ENCODE results near the gene ROCK2.
"Not testable (repeated sequence)": the region's sequence is repeated elsewhere in the genome, so short reads cannot be mapped to it uniquely, and the experiment has no call there.

ROCK2 gene

DNA sequence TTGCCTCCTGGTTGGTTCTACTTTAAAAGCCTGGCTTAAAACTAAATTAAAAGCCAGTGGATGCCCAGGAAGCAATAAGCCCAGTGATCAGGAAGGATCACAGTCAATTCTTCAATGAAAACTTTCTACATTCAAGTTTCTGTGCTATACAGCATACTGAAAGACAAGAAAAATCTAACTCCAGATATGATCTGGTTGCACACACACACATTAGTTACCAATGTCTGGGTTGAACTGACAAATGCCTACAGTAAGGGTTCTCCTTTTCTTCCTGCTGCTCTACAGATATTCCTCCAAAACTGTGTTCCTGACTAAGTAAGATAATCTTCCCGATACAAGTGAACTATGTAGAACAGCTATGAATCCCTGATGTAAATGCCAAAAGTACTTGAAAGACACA, 81.3 kb downstream of the ROCK2 start:
- DNase-seq: no peak

DNA sequence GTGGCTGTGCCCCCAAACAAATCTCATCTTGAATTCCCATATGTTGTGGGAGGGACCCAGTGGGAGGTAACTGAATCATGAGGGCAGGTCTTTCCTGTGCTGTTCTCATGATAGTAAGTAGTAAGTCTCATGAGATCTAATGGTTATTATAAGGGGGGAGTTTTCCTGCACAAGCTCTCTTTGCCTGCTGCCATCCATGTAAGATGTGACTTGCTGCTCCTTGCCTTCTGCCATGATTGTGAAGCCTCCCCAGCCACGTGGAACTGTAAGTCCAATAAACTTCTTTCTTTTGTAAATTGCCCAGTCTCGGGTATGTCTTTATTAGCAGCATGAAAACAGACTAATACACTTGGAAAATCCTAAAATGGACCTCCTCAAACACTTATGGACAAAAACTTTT, 82.0 kb downstream of the ROCK2 start:
- not testable (repeated sequence) for DNase-seq

- DNase-seq: not testable (repeated sequence)
These were observed 82.9 kb downstream of the ROCK2 start for GRCh38 chr2:11261564-11261963.

- no peak for DNase-seq
These were observed 83.5 kb downstream of the ROCK2 start for GRCh38 chr2:11260979-11261378.

GRCh38 chr2:11257964-11258363, 86.5 kb downstream of the ROCK2 start:
- no peak for DNase-seq

DNA sequence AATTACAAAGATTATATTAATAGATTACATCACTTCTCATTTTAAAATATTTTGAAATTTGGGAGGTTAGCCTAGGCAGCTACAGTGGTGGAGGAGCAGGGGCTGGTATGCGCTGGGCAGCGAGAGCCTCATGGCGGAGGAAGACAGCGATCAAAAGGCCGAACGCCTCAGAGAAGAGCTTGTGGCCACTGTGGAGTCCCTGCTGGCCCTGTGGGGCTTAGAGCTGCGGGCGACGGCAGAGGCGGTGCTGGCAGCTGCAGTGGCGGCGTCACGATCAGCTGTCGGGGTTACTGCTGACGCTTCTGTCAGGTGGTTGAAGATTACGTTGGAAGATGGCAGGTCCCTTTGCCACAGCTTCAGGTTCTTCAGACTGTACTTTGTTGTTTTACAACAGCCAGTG, 87.4 kb downstream of the ROCK2 start:
- no peak for DNase-seq

GRCh38 chr2:11256166-11256565, 88.3 kb downstream of the ROCK2 start:
- no peak for DNase-seq

DNA sequence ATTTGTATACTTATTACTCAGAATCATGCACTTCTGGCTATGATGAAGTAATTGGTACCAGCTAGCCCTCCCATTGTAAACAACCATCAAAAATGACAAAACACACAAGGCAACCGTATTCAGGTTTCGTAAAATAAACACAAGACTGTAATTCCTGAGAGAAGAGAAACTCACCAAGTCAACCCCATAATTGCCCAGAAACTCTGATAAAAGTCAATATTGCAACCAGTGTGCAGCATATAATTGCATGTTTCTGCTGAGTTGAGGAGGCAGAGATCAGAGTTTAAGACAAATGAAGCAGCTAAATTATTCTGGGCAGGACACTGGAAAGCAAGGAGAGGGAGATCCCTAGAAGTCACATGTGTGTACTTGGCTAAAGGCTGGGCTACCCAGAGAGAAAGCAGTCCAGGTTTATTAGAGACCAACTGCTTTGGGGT, 90.3 kb downstream of the ROCK2 start:
- no peak for DNase-seq

DNA sequence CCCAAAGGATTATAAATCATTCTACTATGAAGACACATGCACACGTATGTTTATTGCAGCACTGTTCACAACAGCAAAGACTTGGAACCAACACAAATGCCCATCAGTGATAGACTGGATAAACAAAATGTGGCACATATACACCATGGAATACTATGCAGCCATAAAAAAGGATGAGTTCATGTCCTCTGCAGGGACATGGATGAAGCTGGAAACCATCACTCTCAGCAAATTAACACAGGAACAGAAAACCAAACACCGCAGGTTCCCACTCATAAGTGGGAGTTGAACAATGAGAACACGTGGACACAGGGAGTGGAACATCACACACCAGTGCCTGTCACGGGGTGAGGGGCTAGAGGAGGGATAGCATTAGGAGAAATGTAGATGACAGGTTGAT, 92.0 kb downstream of the ROCK2 start:
- DNase-seq: not testable (repeated sequence)

- DNase-seq: no peak
These were observed 93.8 kb downstream of the ROCK2 start for GRCh38 chr2:11250400-11251196.

GRCh38 chr2:11245322-11245721, 99.1 kb downstream of the ROCK2 start:
- no peak for DNase-seq

DNA sequence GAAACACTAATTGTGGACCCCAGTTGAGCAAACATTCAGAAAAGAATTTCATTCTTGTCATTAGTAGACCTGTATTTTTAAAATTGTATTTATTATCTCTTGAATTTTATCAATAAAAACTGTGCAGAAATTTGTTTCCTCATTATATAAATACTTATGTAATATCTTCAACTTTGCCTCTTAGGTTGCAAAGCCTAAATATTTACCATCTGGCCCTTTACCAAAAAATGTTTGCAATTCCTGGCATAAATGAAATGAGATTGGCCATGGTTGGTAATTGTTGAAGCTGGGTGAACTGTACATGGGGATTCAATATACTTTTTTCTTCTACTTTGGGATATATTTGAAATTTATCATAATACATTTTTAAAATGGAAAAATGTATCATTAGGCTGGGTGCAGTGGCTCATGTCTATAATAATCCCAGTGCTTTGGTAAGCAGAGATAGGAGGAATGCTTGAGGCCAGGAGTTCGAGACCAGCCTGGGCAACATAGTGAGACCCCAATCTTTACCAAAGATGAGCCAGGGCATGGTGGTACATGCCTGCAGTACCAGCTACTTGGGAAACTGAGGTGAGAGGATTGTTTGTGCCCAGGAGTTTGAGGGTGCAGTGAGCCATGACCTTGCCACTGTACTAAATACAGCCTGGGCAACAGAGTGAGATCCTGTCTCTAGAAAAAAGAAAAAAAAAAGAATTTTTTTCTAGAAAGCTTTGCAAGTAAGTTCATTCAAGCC, 100.2 kb downstream of the ROCK2 start:
- DNase-seq: no peak

DNA sequence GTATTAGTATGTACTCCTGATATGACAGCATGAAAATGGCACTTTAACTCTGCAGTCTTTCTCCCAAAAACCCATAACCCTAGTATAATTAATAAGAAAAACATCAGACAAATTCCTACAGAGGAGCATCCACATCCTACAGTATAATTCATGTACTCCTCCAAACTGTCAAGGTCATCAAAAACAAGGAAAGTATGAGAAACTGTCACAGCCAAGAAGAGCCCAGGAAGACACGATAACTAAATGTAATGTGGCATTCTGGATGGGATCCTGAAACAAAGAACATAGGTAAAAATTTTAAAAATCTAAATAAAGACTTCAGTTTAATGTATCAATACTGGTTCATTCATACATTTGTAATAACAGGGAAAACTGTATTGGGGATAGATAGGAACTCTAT, 100.9 kb downstream of the ROCK2 start:
- no peak for DNase-seq

- DNase-seq: no peak
These were observed 101.8 kb downstream of the ROCK2 start for GRCh38 chr2:11242542-11243174.

GRCh38 chr2:11241412-11242203, 102.8 kb downstream of the ROCK2 start:
- no peak for DNase-seq

DNA sequence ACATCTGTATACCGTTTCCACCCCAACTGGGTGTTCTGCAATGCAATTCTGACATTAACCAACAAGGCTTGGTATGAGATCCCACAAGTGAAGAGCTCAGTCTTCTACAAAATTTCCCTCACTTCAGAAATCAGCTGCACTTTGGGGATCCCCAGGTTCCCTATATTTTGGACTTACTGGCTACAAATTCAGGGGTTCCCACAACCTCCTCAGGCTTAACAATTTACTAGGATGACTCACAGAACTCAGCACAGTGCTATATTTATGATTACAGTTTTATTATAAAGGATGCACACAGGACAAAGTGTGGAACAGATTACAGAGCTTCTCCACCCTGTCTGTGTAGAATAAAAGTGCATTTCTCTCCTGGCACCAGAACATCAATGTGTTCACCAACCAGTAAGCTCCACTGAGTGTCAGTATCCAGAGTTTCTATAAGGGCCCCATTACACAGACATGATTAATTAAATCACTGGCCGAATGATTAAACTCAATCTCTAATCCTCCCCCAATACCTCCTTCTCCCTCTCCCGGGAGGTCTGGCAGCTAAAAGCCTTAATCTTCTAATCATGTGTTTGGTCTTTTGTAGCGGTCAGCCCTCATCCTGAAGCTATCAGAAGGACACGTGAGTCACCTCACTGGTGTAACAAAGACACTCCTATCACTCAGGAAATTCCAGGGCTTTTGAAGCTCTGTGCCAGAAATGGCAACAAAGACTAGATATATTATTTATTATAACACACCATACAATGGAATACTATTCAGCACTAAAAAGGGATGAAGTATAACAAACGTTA, 104.6 kb downstream of the ROCK2 start:
- no peak for DNase-seq

DNA sequence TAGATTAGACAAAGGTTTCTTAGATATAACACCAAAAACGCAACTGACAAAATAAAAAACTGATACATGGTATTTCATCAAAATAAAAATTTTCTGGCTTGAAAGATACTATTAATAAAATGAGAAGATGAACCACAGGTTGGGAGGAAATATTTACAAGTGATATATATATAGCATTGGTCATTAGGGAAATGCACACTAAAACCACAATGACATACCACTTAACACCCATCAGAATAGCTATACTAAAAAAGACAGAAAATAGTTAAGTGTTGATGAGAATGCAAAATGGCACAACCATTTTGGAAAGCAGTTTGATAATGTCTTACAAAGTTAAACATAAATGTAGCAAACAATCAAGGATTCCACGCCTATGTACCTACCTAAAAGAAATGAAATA, 105.3 kb downstream of the ROCK2 start:
- no peak for DNase-seq

- DNase-seq: no peak
These were observed 107.3 kb downstream of the ROCK2 start for GRCh38 chr2:11237122-11237521.

DNA sequence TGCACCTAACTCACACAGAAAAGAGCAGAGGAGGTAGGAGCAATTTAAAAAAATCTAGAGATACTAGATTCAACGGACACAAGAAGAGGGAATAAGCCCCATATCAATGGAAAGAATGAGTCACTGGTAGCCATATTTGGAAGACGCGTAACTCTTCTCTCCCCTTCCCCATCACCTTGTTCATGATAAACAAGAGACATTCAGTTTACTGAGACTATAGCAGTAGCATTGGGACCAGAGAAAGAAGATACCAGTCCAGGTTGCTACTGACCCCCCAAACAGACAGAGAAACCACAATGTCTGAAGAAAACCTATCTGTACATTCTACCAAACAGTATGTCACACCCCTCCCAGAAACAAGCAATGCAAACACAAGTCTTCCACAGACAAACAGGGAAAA, 108.1 kb downstream of the ROCK2 start:
- no peak for DNase-seq

DNA sequence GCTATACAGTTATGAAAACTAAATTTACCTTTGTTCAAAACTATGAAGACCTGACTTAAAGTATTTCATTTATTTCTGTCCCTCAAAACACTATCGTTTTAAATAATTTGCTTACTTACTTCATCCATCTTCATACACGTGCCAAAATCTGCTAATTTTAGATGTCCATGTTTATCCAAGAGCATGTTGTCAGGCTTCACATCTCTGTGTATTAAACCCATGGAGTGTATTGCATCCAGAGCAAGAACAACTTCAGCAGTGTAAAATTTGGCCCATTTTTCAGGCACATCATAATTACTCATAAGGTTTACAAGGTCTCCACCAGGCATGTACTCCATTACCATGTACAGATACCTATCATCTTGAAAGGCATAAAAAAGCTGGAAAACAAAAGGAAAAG, 108.9 kb downstream of the ROCK2 start:
- DNase-seq: no peak

- DNase-seq: peak in 1 of 2 donors; percentile 16
These were observed 110.1 kb downstream of the ROCK2 start for GRCh38 chr2:11234309-11234708.

- not testable (repeated sequence) for DNase-seq
These were observed 113.2 kb downstream of the ROCK2 start for GRCh38 chr2:11231193-11231592.
